GM15510 (cell line): Measurements from ENCODE around the gene ZNF770.
A peak's percentile ranks its signal among the peaks of the same experiment; 100 is the strongest.

Experiments
- POLR2A ChIP-seq: IDR thresholded peaks from 3 replicates; pipeline ENCODE4 v1.6.1; 2011; ENCODE audit warnings: borderline replicate concordance; ENCODE audit not compliant: insufficient read length; ENCODE audit errors: extremely low read depth

The ZNF770 gene

GRCh38 chr15:34986771-34987480, 1.2 kb downstream of the ZNF770 start:
- no peak for TF ChIP-seq POLR2A

- no peak for TF ChIP-seq POLR2A
Observed at GRCh38 chr15:34986326-34986725, 1.8 kb downstream of the ZNF770 start.

GRCh38 chr15:34984889-34985630, 3.0 kb downstream of the ZNF770 start:
- TF ChIP-seq POLR2A, result no peak

GRCh38 chr15:34976743-34977142, 11.3 kb downstream of the ZNF770 start:
- TF ChIP-seq POLR2A, result no peak

- TF ChIP-seq POLR2A, result no peak
Observed at GRCh38 chr15:34976073-34976472, 12.0 kb downstream of the ZNF770 start.

GRCh38 chr15:34973512-34973911, 14.6 kb downstream of the ZNF770 start:
- TF ChIP-seq POLR2A, result no peak

GRCh38 chr15:34969340-34970097, 18.6 kb downstream of the ZNF770 start, which contains the start of gene AQR:
Gene AQR, minus strand, starts transcription at chr15:34969742. Its CDS starts 129 bp downstream, at chr15:34969613.
- peak; percentile 89 for TF ChIP-seq POLR2A

GRCh38 chr15:34964277-34964676, 23.8 kb downstream of the ZNF770 start:
- no peak for TF ChIP-seq POLR2A

GRCh38 chr15:34953851-34954250, 34.2 kb downstream of the ZNF770 start:
- no peak for TF ChIP-seq POLR2A

GRCh38 chr15:34952481-34952880, 35.6 kb downstream of the ZNF770 start:
- no peak for TF ChIP-seq POLR2A

GRCh38 chr15:34951993-34952392, 36.1 kb downstream of the ZNF770 start:
- no peak for TF ChIP-seq POLR2A

- TF ChIP-seq POLR2A, result no peak
Observed at GRCh38 chr15:34944936-34945335, 43.2 kb downstream of the ZNF770 start.

GRCh38 chr15:34943711-34944110, 44.4 kb downstream of the ZNF770 start:
- TF ChIP-seq POLR2A, result no peak

GRCh38 chr15:34942363-34942762, 45.7 kb downstream of the ZNF770 start:
- no peak for TF ChIP-seq POLR2A

- no peak for TF ChIP-seq POLR2A
Observed at GRCh38 chr15:34941831-34942230, 46.3 kb downstream of the ZNF770 start.

GRCh38 chr15:34941185-34941698, 46.8 kb downstream of the ZNF770 start:
- no peak for TF ChIP-seq POLR2A

GRCh38 chr15:34933432-34933975, 54.6 kb downstream of the ZNF770 start:
- no peak for TF ChIP-seq POLR2A
